ENCODE results near the gene SLCO2A1.
A peak's percentile ranks its signal among the peaks of the same experiment; 100 is the strongest.

SLCO2A1 gene

DNA sequence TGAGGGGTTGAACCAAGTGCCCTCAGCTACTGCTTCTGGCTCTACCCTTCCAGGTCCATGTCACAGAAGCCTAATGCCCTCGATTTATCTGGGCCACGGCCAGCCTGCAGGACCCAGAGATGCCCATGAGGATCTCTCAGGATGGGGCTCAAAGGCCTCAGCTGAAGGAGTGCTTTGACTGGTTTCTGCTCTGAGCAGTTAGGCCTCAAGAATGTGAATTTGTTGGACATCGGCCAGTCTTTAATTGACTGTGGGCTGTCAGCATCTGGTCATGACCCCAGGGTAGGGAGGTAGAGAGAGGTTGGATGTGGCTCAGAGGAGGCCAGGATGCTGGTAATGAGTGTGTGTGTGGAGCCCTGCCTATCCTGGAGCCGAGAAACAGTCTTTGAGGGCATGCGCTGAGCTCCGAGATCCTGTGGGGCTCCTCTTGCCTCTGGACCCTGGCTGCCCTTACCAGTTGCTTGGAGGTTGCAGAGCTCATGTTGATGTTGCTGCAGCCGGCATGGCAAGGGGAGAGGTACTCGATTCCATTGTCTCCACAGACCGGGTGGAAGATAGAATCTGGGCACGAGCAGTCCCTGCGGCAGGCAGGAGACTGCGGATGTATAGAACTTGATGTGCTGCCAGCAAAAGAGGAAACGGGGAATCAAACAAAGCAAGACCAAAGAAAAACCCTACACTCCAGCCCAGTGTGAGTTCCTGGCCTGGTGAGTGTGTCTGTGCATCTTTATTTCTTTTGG is 84.9 kb downstream of the SLCO2A1 start:
- no peak for DNase-seq

DNA sequence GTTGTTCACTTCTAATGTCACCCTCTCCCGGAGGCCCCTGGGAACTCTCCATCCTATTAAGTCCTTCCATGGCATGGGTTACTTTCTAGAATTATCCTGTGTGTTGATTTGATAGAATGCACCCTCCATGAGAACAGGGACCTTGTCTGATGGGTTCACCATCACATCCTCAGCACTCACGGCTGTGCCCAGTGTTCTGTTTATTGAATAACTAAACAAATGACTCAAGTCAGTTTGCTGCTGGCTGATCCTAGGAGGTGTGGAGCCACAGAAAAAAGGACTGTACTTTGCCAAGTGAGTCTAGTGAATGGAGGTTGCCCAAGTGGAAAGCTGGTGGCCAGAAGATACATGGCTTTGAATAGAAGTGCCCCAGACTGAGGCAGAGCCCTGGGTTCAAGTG is 85.5 kb downstream of the SLCO2A1 start:
- DNase-seq = no peak

- DNase-seq = no peak
Measured at GRCh38 chr3:133943639-133944141, 86.0 kb downstream of the SLCO2A1 start.

GRCh38 chr3:133943031-133943535 is 86.6 kb downstream of the SLCO2A1 start:
- DNase-seq = no peak

DNA sequence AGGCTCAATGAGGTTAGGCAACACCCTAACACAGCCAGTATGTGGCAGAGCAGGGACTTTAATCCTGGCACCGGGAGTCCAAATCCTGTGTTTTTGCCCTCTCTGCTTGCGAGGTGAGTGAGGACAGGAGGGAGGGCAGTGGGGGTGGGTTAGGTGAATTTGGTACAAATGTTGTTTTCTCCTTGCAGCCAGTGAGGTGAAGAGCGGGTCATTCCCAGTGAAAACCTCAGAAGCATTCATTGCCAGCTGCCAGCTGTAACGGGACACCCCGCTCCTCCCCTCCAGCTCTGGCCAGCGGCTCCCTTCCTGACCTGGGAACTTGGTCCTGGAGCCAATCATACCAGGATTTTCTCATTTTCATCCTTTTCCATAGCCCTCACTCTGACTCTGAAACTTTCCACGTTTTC is 88.3 kb downstream of the SLCO2A1 start:
- no peak for DNase-seq

DNA sequence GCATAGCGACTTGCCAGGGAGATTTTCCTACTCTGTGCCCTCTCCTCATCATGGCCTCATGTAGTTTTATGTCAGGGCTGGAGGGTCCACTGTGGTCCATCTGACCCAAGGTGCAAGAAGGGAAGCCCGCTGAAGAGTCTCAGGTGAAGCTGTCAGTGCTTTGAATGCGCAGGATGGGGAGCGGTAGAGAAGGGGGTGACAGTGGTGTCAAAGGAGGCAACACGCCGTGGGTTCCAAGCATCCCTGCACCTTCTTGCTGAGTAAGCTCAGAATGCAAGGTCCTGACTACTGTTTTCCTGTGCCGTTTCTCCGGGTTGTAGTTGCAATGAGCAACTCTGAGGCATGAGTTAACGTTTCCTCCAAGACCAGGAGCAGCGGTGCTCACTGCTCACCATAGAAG is 89.2 kb downstream of the SLCO2A1 start:
- DNase-seq = no peak

DNA sequence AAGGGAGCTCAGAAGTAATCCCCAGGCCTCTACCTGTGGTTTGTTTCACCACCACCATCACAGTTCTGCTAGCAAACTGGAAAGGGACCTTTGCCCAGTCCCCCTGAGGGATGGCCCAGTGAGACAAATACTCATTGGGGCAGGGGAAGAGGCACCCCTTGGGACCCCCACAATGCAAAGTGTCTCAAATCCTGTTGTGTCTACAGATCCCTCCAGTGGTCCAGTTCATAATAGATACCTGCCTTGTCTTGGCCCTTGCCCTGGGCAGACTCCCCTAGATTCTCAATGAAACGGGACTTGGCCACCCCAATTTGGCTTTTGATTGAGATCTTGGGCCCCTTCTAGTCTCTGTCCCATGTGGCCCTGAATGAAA is 90.3 kb downstream of the SLCO2A1 start:
- DNase-seq = no peak

DNA sequence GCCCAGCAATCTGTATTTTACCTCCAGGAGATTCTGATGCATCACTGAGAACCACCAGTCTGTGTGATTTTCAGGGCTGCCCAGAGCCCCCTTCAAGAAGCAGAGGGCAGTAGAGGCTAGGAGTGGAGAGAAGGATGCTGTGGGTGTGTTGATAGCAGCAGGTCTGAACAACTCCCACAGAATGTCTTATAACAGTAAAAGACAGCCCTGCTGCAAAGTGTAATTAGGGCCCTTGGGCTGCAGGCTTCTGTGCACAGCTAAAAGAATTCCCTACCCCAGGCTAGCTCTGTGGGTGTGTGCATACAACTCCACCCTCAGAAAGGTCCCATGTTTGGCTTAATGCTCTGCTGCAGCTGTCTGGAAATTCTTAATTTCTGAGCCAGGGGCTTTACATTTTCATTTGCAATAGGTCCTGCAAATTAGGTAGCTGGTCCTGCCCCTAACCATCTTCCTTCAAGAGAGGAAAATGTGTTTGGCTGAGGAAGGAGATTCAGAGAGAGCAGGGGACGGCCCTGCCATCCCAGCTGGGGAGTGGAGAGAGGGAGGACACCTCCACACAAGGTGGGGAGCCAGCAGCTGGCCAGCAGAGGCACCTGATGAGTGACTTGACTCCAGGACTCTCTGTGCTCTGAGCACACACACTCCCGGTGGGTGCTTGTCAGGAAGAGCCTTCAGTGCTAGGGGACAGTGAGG is 90.8 kb downstream of the SLCO2A1 start:
- DNase-seq = no peak

DNA sequence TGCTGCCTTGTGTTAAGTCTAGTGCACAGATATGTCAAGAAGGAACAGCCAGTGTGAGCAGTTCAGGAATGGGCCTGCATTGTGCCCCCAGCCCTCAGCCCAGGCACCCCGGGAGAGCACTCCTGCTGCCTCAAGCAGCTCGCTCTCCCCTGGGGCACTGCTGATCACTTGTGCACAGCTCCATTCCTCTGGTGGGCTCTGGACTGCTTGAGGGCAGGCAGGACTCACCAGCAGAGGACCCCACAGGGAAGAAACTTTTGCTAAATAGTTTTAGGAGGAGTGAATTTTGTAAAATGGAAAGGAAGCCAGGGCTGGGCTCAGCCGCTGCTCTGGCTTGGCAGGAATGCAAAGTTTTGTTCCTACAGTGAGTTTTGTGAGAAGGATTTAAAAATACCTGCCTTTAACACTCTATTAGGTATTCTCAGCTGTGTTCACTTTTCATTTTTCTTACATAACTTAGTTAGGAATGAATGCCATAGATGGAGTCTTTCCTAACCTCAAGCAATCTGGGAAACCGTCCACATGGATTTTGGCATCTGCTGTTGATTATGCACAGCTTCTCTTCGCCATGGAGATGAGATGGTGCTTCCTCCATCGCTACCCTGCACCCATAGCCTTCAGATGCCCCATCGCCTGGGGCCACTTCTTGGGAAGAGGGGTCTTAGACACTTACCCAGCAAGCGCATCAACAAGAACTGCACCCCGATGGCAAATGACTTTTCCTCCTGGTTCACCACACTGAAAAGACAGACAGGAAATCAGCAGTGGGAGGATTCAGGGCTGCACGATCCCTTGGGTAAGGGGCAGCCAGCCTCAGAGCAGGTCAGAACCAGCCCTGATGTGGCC is 91.7 kb downstream of the SLCO2A1 start:
- DNase-seq = no peak

GRCh38 chr3:133937061-133937686 is 92.6 kb downstream of the SLCO2A1 start:
- no peak for DNase-seq

- DNase-seq = no peak
Measured at GRCh38 chr3:133935843-133936769, 93.6 kb downstream of the SLCO2A1 start.

GRCh38 chr3:133934996-133935842 is 94.5 kb downstream of the SLCO2A1 start:
- DNase-seq = no peak

DNA sequence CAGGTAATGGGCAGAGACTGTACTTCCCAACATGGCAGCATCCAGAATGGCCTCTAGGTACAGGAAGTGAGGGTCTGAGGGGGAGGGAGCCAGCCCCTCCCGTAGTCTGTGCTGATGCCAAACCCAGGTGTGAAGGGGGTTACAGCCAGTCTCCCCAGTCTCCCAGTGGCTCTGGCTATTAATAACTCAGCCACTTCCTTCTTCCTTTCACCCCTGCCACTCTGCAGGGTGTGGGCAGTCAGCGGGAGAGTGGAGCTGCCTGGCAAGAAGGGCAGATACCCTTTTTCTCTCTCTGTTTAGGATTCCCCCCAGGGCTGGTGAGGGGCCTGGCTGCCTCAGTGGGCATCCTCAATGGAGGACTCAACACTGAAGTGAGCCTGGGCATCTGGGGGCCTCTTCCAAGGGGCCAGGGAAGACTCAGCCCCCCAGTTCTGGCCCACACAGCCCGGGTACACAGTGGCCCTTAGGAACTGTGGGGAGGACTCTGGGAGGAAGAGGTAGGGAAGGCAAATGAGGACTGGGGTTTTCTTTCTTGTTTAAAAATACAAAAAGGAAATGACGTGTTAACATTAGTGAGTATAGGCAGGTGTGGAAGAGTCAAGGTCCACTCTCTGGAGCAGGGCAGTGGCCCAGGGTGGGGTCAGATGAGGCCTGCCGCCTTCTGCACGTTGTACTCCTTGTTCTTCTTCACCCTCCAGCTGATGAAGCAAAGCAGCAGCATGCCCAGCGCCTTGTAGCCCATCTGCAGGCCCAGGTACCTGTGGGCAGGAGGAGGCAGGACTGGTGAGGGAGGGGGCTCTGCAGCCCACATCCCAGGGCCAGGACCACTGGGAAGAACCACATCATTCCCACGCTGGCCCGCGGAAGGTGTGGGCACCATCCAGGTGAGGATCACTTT is 95.4 kb downstream of the SLCO2A1 start:
- no peak for DNase-seq

GRCh38 chr3:133933097-133934024 is 96.4 kb downstream of the SLCO2A1 start:
- no peak for DNase-seq

GRCh38 chr3:133932009-133932408 is 97.7 kb downstream of the SLCO2A1 start:
- DNase-seq = no peak

GRCh38 chr3:133931084-133931483 is 98.6 kb downstream of the SLCO2A1 start:
- DNase-seq = no peak

DNA sequence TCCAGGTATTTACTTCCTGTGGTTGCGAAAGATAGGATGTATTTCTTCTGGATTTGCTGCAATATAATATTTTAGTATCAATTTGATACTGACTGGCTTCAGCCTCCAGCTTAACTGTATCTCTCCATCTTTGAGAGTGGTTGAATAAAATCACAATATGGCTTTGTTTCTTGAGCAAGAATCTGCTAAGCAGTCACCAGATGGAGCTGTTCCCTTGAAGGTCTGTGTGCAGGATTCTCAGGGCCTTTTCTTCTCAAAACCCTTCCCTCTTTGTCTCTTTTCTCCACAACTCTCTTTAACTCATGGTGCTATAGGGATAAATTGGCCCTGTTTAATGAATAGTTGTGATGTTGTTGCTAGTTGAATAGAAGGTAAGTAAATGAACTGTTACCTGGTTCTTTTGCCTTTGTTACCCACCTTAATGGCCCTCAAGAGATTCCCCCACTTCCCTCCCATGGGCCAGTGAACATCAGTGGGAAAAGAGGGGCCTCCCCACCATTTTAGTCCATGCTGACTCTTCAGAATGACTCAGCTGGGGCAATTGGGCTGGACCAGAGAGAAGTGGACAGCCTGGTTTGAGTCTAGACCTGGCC is 99.3 kb downstream of the SLCO2A1 start:
- DNase-seq = peak; percentile 55
